Activated CD4-positive, alpha-beta T cell treated with anti-CD3 and anti-CD28 coated beads for 24 hours (primary cell): ENCODE results near the gene ACBD3.
A peak's percentile ranks its signal among the peaks of the same experiment; 100 is the strongest.

Source experiments
- DNase-seq, 2 donors: peaks; one replicate each; pipeline ENCODE4 v3.0.0-alpha.2; 2020; ENCODE audit warnings: low read depth in 2 of 2

ACBD3 gene

DNA sequence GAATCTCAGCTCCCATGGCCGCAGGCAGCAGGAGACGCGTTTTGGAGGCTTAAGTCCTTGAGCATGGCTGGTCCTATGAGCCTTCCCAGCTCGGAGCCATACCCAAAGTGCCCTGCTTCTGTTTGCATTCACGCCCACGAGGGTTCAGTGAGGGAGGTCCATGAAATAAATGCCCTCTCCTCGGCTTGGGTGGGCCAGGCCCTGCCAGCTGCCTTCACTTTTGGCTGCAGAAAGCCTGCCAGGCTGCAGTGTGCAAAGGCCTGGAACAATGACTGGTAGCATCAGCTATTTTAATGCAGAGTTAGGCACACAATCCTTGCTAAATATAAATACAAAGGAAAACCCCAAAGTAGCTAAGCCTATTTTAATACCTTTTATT, 74.7 kb downstream of the ACBD3 start:
- DNase-seq = no peak

DNA sequence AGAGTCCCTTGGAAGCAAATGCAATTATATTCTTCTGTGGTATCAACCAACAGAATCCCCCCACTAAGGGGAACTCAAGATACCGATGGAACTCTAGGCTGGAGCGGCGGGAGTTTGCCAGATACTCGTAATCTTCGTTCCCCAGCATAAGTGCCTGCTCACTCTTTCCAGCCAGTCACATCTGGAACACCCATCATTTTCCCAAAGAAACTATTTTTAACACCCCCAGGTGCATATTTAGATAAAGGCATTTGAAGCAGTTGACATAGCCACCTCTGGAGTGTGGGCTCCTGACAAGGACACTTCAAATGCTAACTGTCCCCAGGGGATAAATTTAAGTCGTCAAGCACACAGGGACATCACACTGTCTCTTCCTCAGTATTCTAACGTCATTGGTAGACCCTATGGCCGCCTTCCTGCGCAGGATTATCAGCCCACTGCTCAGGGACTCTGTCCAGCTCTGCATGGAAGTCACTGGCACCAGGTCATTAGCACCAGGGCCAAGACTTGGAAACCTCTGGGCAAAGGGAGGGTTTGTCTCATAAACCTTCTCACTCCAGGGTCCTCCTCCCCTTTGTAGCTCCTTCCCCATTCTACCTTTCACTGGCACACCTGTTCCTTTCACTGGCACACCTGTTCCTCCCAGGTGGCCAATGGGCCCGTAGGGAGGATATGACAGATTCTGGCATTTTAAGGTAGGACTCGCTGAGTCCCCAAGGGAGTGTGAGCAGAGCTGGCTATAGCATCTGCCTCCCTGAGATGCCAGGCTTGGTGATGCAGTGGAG, 75.3 kb downstream of the ACBD3 start:
- no peak for DNase-seq

DNA sequence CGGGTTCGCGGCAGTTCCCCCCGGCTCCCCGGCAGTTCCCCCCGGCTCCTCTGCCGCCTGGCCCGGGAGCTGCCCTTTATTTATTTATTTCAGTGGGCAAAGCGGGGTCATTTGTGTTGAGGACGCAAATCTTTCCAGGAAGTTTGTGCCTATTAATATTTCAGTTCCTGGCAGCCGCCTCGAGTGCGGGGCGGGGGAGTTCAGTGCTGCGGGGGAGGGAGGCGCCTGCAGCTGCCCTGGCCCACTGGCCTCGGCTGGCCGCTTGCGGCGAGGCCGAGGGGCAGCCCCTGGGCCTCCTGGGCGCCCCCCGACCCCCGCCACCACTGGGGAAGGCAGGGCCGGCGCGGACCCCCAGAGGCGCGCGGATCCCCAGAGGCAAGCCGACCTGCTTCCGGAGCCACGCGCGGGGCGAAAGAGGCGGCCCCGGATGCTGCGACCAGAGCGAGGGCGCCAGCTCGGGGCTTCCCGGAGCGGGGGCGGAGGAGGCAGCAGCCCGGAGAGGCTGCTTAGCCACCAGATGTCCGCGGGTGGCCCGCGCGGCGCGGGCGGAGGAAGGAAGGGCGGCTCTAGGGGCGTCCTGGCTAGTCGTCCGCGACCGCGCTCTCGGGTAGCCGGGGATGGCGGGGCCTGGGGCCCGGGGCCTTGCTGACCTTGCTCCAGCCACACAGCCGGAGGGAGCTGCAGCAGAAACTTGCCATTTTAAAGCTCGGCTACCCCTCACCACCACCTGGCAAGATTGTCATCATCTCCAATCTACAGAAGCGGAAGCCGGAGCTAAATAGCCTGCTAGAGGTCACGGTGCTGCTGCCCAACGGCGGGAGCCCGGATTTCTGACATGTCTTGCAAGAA, 76.1 kb downstream of the ACBD3 start:
- peak; percentile 26 to 60 for DNase-seq

GRCh38 chr1:226109829-226110248, 76.7 kb downstream of the ACBD3 start:
- peak; percentile 66 to 74 for DNase-seq

GRCh38 chr1:226108935-226109828, 77.4 kb downstream of the ACBD3 start:
- no peak for DNase-seq

- DNase-seq = no peak
Observed at GRCh38 chr1:226107471-226108460, 78.8 kb downstream of the ACBD3 start.

DNA sequence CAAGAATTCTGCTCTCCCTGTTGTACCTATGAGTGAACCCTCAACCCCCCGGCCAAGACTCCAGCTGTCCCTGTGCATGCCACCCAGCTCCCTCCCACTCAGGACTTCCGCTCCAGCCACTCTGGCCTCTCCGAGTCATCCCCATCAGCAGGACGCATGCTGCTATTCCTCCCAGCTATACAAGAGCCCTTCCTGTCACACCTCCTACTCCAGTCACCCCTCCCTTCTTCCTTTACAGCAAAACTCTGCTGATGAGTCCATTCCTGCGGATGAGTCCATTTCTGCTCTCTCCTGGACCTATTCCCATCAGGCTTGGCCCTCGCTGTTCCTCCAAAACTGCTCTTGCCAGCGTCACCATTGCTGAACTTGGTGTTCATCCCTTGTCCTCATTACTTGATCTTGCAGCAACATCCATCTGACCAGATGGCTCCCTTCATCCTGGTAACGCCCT, 81.8 kb downstream of the ACBD3 start:
- DNase-seq = no peak

- peak in 1 of 2 donors; percentile 39 for DNase-seq
Observed at GRCh38 chr1:226100436-226101391, 85.8 kb downstream of the ACBD3 start.

GRCh38 chr1:226098870-226099835, 87.4 kb downstream of the ACBD3 start:
- no peak for DNase-seq

- DNase-seq = no peak
Observed at GRCh38 chr1:226097866-226098625, 88.5 kb downstream of the ACBD3 start.

- DNase-seq = no peak
Observed at GRCh38 chr1:226095286-226095685, 91.3 kb downstream of the ACBD3 start.
